ENCODE measurements around the gene ETV3. TPM values are rescaled to one million over a fixed set of nuclear protein-coding genes. Genes with fewer than 3 reads are reported as not detected.

The ETV3 gene
- total and polyA plus RNA-seq, 2 of the 13 experiments (the other 11 are each of a cell fraction or from before 2014, with no cell fraction given): 4.2 to 5.8 TPM

DNA sequence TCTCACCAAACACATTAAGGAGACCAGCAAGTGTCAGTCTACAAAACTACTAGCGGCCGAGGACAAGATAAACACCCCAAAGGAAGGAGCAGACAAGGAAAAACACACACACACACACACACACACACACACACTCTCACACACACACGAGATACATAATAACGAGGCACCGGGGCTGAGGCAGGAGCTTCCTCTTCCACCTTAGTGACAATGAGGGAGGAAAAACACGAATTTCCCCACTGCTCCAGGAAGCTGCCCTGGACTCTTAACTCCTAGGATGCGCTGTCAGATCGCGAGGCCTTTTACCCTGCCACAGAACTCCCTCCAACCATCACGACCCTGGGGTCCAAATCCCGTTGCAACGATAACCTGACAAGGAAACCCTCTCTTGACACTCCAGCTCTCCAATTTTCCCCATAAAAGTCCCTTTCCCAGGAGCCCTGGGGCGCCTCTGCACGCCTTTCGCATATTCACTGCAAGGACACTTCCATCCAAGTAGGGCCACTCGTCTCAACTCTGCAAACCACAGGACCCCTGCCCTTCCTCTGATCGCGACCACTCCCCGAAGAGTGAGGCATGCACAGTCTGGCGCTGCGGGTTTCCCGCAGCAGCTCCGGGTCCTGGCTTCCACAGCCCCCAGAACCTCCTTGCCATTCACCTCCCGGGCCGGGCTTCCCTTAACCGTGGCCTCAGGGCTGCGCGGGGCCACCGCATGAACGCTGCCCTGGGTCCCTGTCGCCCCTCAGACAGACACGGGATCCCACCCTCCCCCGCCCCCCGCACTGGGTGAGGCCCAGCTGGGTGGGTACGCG, 581 bp downstream of the ETV3 start:
- intact Hi-C loops (cut with micrococcal nuclease; ENCODE audit: unreplicated experiment): loop anchor here (1.0 to 5.0 kb wide), 2 partner anchors 18 to 45 kb away; no protein-coding TSS in a partner anchor
- ATAC-seq: peak; percentile 62
- CTCF ChIA-PET (ENCODE audit: low intra/inter-chr PET ratio, low total read pairs): no interaction called here
- WGBS (ENCODE audit: low lambda C conversion rate): 3% methylated on average over 21 of the region's 36 CpGs
- Histone ChIP-seq H3K36me3 (replicated peaks in 1 of 2; ENCODE audit: control insufficient read depth in 1 of 2, insufficient read depth in 2 of 2, low read length in 2 of 2) (peaks cover 12 to 34% of the 10 kb centered on the region in 2 experiments), H2AFZ (ENCODE audit: low read length) (no peak overlapping the region), H3K27me3 (ENCODE audit: control insufficient read depth in 1 of 2, insufficient read depth in 2 of 2, low read length in 2 of 2) (no peaks in the 10 kb centered on the region; a peak in 1 of 5 replicates), H3K4me2 (ENCODE audit: low read depth, low read length) (peak overlapping the region; percentile 89), H3K9me3 (ENCODE audit: low read length) (no peaks in the 10 kb centered on the region), H4K20me1 (ENCODE audit: insufficient read depth, low read length) (peaks cover 9% of the 10 kb centered on the region; the same call in 1 of the 2 replicates), H3K4me1 (ENCODE audit: insufficient read depth, low read length) (peaks cover 33% of the 10 kb centered on the region), H3K27ac (ENCODE audit: extremely low read length, insufficient read depth, low read length) (peak overlapping the region; percentile 84), H3K4me3 (replicated peaks in 1 of 3; ENCODE audit: insufficient read depth in 1 of 3, low read depth in 2 of 3, low read length in 3 of 3) (peak overlapping the region; percentile 91 to 99 (median 97)), H3K9ac (ENCODE audit: insufficient read depth, low read depth, low read length) (peak overlapping the region; percentile 89), H3K79me2 (ENCODE audit: insufficient read depth, low read length) (peaks cover 21% of the 10 kb centered on the region)
- DNase-seq (ENCODE audit: low spot score): no peak
- in situ Hi-C loops (cut with HindIII; ENCODE audit: extremely low pct_ligation_motif_present, low pct_unique_long_range_greater_than_20kb): no loop called here
- TSS peak; percentile 67 for BruUV-seq (replicated peaks)
- POLR2A ChIA-PET: interaction anchor here (1.2 kb wide), 1 partner anchor 103 kb away, joined by 4 read pairs; no protein-coding TSS in a partner anchor
- FAIRE-seq: no peak
- TF ChIP-seq TP53 (CRISPR knock-in tag; conservative IDR thresholded peaks at IDR 0.05): no peak
- no peak for TF ChIP-seq ZNF367 (CRISPR knock-in tag; IDR thresholded peaks at IDR 0.05; ENCODE audit: borderline replicate concordance)
- TF ChIP-seq ZNF7 (CRISPR knock-in tag; IDR thresholded peaks at IDR 0.05): no peak
- TF ChIP-seq, protein P1, sequence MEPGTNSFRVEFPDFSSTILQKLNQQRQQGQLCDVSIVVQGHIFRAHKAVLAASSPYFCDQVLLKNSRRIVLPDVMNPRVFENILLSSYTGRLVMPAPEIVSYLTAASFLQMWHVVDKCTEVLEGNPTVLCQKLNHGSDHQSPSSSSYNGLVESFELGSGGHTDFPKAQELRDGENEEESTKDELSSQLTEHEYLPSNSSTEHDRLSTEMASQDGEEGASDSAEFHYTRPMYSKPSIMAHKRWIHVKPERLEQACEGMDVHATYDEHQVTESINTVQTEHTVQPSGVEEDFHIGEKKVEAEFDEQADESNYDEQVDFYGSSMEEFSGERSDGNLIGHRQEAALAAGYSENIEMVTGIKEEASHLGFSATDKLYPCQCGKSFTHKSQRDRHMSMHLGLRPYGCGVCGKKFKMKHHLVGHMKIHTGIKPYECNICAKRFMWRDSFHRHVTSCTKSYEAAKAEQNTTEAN (CRISPR knock-in tag; conservative IDR thresholded peaks at IDR 0.05): 0 out of 2 replicates have a peak, but pooled peaks have one; percentile 13
- no peak for TF ChIP-seq ZNF335 (CRISPR knock-in tag; IDR thresholded peaks at IDR 0.05)
- TF ChIP-seq KAT7 (CRISPR knock-in tag; IDR thresholded peaks at IDR 0.05; ENCODE audit: borderline replicate concordance): no peak
- TF ChIP-seq ETV5 (CRISPR knock-in tag; IDR thresholded peaks at IDR 0.05; ENCODE audit: borderline replicate concordance): no peak
- no peak for TF ChIP-seq GATAD1 (CRISPR knock-in tag; IDR thresholded peaks at IDR 0.05)
- TF ChIP-seq, protein P2, sequence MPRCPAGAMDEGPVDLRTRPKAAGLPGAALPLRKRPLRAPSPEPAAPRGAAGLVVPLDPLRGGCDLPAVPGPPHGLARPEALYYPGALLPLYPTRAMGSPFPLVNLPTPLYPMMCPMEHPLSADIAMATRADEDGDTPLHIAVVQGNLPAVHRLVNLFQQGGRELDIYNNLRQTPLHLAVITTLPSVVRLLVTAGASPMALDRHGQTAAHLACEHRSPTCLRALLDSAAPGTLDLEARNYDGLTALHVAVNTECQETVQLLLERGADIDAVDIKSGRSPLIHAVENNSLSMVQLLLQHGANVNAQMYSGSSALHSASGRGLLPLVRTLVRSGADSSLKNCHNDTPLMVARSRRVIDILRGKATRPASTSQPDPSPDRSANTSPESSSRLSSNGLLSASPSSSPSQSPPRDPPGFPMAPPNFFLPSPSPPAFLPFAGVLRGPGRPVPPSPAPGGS (CRISPR knock-in tag; IDR thresholded peaks at IDR 0.05): 0 out of 2 replicates have a peak, but pooled peaks have one; percentile 1
- TF ChIP-seq, protein P3, sequence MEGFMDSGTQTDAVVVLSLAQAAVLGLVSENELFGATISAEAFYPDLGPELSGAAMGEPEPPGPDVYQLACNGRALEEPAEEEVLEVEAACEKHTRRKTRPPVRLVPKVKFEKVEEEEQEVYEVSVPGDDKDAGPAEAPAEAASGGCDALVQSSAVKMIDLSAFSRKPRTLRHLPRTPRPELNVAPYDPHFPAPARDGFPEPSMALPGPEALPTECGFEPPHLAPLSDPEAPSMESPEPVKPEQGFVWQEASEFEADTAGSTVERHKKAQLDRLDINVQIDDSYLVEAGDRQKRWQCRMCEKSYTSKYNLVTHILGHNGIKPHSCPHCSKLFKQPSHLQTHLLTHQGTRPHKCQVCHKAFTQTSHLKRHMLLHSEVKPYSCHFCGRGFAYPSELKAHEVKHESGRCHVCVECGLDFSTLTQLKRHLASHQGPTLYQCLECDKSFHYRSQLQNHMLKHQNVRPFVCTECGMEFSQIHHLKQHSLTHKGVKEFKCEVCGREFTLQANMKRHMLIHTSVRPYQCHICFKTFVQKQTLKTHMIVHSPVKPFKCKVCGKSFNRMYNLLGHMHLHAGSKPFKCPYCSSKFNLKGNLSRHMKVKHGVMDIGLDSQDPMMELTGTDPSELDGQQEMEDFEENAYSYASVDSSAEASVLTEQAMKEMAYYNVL (CRISPR knock-in tag; IDR thresholded peaks at IDR 0.05; ENCODE audit: borderline replicate concordance): no peak
- TF ChIP-seq RFXANK (CRISPR knock-in tag; IDR thresholded peaks at IDR 0.05): no peak
- 0 out of 2 replicates have a peak, but pooled peaks have one; percentile 3 for TF ChIP-seq HOXD1 (CRISPR knock-in tag; IDR thresholded peaks at IDR 0.05)
- TF ChIP-seq, protein P4, sequence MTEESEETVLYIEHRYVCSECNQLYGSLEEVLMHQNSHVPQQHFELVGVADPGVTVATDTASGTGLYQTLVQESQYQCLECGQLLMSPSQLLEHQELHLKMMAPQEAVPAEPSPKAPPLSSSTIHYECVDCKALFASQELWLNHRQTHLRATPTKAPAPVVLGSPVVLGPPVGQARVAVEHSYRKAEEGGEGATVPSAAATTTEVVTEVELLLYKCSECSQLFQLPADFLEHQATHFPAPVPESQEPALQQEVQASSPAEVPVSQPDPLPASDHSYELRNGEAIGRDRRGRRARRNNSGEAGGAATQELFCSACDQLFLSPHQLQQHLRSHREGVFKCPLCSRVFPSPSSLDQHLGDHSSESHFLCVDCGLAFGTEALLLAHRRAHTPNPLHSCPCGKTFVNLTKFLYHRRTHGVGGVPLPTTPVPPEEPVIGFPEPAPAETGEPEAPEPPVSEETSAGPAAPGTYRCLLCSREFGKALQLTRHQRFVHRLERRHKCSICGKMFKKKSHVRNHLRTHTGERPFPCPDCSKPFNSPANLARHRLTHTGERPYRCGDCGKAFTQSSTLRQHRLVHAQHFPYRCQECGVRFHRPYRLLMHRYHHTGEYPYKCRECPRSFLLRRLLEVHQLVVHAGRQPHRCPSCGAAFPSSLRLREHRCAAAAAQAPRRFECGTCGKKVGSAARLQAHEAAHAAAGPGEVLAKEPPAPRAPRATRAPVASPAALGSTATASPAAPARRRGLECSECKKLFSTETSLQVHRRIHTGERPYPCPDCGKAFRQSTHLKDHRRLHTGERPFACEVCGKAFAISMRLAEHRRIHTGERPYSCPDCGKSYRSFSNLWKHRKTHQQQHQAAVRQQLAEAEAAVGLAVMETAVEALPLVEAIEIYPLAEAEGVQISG (CRISPR knock-in tag; IDR thresholded peaks at IDR 0.05): no peak
- TF ChIP-seq ATRX (CRISPR knock-in tag; IDR thresholded peaks at IDR 0.05; ENCODE audit: borderline replicate concordance): no peak
- no peak for TF ChIP-seq YEATS4 (CRISPR knock-in tag; IDR thresholded peaks at IDR 0.05; ENCODE audit: borderline replicate concordance)
- no peak for TF ChIP-seq SALL1 (CRISPR knock-in tag; IDR thresholded peaks at IDR 0.05)
- TF ChIP-seq KDM3A (CRISPR knock-in tag; IDR thresholded peaks at IDR 0.05; ENCODE audit: low read depth): no peak
